K562 (cell line): ENCODE measurements around the gene LMBR1L. TPM values are rescaled to one million over a fixed set of nuclear protein-coding genes. Genes with fewer than 3 reads are reported as not detected.

ENCODE experiments used
- ASH1L ChIP-seq: fragments of 450-650 bp; IDR thresholded peaks from 2 replicates; pipeline ENCODE4 v1.6.1; 2018; ENCODE audit warnings: borderline replicate concordance, mild to moderate bottlenecking, low read depth; ENCODE audit not compliant: partially characterized antibody
- CBFA2T3 ChIP-seq: fragments of 450-650 bp; IDR thresholded peaks from 2 replicates; pipeline ENCODE4 v1.6.1; 2017
- CBX8 ChIP-seq: fragments of 200-600 bp; sonication (generic); IDR thresholded peaks from 2 replicates; pipeline ENCODE4 v1.6.1; 2012; ENCODE audit warnings: borderline replicate concordance, mixed run types, low read depth, mild to moderate bottlenecking, moderate library complexity, mixed read lengths, low read length, control low read depth, inconsistent platforms; ENCODE audit not compliant: poor library complexity, severe bottlenecking; ENCODE audit errors: extremely low read depth
- DIDO1 ChIP-seq: fragments of 450-650 bp; IDR thresholded peaks from 2 replicates; pipeline ENCODE4 v1.6.1; 2016; ENCODE audit warnings: low read depth, missing biosample characterization, missing genetic modification characterization
- ETV5 ChIP-seq: sonication (generic); formaldehyde crosslinking; IDR thresholded peaks from 2 replicates; pipeline ENCODE4 v1.4.0; 2020; ENCODE audit warnings: low read depth, mild to moderate bottlenecking, missing genetic modification reagents
- EWSR1 ChIP-seq: fragments of 450-650 bp; IDR thresholded peaks from 2 replicates; pipeline ENCODE4 v1.6.1; 2018; ENCODE audit warnings: borderline replicate concordance, mild to moderate bottlenecking, low read depth, moderate library complexity; ENCODE audit not compliant: partially characterized antibody
- IFI16 ChIP-seq: fragments of 250-450 bp; sonication (Bioruptor Pico); IDR thresholded peaks from 2 replicates; pipeline ENCODE4 v2.1.2; 2022; ENCODE audit warnings: mild to moderate bottlenecking, inconsistent platforms
- MCM3 ChIP-seq: fragments of 450-650 bp; IDR thresholded peaks from 2 replicates; pipeline ENCODE4 v1.6.1; 2016
- POLR2B ChIP-seq: fragments of 450-650 bp; IDR thresholded peaks from 2 replicates; pipeline ENCODE4 v1.6.1; 2018; ENCODE audit warnings: low read depth; ENCODE audit not compliant: partially characterized antibody
- PRPF4 ChIP-seq: fragments of 200-400 bp; formaldehyde crosslinking; IDR thresholded peaks from one replicate; pipeline ENCODE4 v1.6.1; 2017; ENCODE audit warnings: low read length, low read depth, mild to moderate bottlenecking; ENCODE audit not compliant: insufficient read depth, poor library complexity, severe bottlenecking
- TGIF2 ChIP-seq: sonication (generic); formaldehyde crosslinking; IDR thresholded peaks from 2 replicates; pipeline ENCODE4 v1.8.1; 2022; ENCODE audit warnings: mild to moderate bottlenecking, missing genetic modification reagents, moderate library complexity
- ZFP30 ChIP-seq: fragments of 250-450 bp; sonication (Bioruptor Pico); IDR thresholded peaks from 2 replicates; pipeline ENCODE4 v1.8.0; 2022; ENCODE audit warnings: moderate library complexity, mild to moderate bottlenecking, inconsistent platforms, borderline replicate concordance
- ZNF174 ChIP-seq: fragments of 250-450 bp; sonication (Bioruptor Pico); IDR thresholded peaks from 2 replicates; pipeline ENCODE4 v1.4.0; 2020; ENCODE audit warnings: mild to moderate bottlenecking
- ZNF778 ChIP-seq: fragments of 450-650 bp; formaldehyde crosslinking; IDR thresholded peaks from 2 replicates; pipeline ENCODE4 v1.4.0; 2020; ENCODE audit warnings: mild to moderate bottlenecking, moderate library complexity
- ZSCAN32 ChIP-seq: fragments of 450-650 bp; formaldehyde crosslinking; IDR thresholded peaks from 2 replicates; pipeline ENCODE4 v1.4.0; 2020; ENCODE audit warnings: mild to moderate bottlenecking, moderate library complexity
- polyA plus RNA-seq, 8 experiments: library from polyadenylated mRNA; depleted of rRNA in 4 of 8; stranded (reverse) in 5 of 8; unstranded in 3 of 8; fragments of >200 nt; fragmentation: Nextera tagmentation in 2 of 8; fragmentation: Illumina TruSeq in 1 of 8; extraction: Ambion mirVana in 2 of 8; extraction: Trizol in 1 of 8; gene quantifications; 2 replicates each; pipeline versions ENCODE4 v1.2.1 to v1.2.3, GENCODE V29; 2011 to 2014; ENCODE audit warnings: inconsistent platforms in 1 of 8, missing spikeins in 1 of 8
- total RNA-seq, 7 experiments: library from RNA; depleted of rRNA in 6 of 7; stranded (reverse); fragments of >200 nt in 6 of 7; fragmentation: Illumina TruSeq in 2 of 7; extraction: Trizol in 2 of 7; gene quantifications; 2 replicates each; pipeline versions ENCODE4 v1.2.1 to v1.2.3, GENCODE V29; 2011 to 2021; ENCODE audit warnings: low replicate concordance in 1 of 7
- TF ChIP-seq, protein P1 (sequence below): IDR thresholded peaks from 3 replicates; pipeline ENCODE4 v1.6.1; 2011; ENCODE audit warnings: borderline replicate concordance, mild to moderate bottlenecking, moderate library complexity; ENCODE audit not compliant: insufficient read length; ENCODE audit errors: extremely low read depth
- TF ChIP-seq, protein P2 (sequence below), 2 experiments: fragments of 450-650 bp in 1 of 2; sonication (generic) in 1 of 2; formaldehyde crosslinking; conservative IDR thresholded peaks; 2 replicates each; pipeline versions ENCODE4 v1.4.0 to v1.8.1; 2020 to 2022; ENCODE audit warnings: mild to moderate bottlenecking in 1 of 2, missing genetic modification reagents in 1 of 2
- TF ChIP-seq, protein P3 (sequence below), 2 experiments: IDR thresholded peaks; 2 replicates each; pipeline ENCODE4 v1.6.1; 2012; ENCODE audit warnings: improper control_type of control experiment in 2 of 2, low read depth in 2 of 2, low read length in 2 of 2, borderline replicate concordance in 1 of 2
- TF ChIP-seq, protein P4 (sequence below), 2 experiments: fragments of 200-800 bp in 1 of 2; sonication (Bioruptor generic) in 1 of 2; sonication (generic) in 1 of 2; formaldehyde crosslinking in 1 of 2; IDR thresholded peaks in 1 of 2; conservative IDR thresholded peaks in 1 of 2; 2 replicates each; pipeline versions ENCODE4 v1.5.0 to v1.6.1; 2016 to 2020; ENCODE audit warnings: missing compliant biosample characterization in 1 of 2, missing genetic modification characterization in 1 of 2, missing genetic modification reagents in 1 of 2

The LMBR1L gene
- total and polyA plus RNA-seq, 9 of the 15 experiments (the other 6 are each of a cell fraction or from before 2014, with no cell fraction given): 2.5 to 57.0 (median 31.1) TPM

DNA sequence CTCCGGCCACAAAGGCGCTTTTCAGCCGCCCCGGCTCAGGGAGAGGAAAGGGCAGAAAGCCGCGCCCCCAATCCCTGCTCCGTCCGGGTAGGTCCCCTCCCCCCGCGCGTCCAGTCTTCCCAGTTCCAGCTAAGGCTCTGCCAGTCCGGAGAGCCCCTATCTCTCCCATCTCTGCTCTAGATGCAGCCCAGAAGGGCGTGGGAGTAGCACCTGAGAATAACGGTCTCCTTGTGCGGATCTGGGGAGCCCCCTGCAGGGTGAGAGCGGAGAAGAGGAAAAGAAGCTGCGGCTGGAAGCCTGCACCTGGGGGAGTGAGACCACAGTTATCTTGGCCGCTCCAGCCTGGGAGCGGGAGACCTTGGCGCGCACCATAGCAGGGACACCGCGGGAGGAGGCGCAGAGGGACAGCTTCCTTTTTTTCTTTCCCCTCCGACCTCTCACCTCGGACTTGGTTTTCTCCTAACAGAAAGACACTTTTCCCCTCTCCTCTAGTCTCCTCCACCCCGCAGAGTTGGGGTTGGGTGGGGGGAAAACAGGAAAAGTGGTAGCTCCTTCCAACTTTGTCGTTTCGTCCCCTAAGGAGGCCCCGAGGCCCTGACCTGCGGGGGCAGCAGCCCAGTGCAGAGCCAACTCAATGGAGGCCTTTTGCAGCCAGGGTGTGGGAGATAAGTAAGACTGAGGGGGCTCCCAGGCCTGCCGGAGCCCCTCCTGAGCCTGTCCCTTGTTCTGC lies 18.4 kb downstream of the LMBR1L start (continued):
- TF ChIP-seq, protein P1, sequence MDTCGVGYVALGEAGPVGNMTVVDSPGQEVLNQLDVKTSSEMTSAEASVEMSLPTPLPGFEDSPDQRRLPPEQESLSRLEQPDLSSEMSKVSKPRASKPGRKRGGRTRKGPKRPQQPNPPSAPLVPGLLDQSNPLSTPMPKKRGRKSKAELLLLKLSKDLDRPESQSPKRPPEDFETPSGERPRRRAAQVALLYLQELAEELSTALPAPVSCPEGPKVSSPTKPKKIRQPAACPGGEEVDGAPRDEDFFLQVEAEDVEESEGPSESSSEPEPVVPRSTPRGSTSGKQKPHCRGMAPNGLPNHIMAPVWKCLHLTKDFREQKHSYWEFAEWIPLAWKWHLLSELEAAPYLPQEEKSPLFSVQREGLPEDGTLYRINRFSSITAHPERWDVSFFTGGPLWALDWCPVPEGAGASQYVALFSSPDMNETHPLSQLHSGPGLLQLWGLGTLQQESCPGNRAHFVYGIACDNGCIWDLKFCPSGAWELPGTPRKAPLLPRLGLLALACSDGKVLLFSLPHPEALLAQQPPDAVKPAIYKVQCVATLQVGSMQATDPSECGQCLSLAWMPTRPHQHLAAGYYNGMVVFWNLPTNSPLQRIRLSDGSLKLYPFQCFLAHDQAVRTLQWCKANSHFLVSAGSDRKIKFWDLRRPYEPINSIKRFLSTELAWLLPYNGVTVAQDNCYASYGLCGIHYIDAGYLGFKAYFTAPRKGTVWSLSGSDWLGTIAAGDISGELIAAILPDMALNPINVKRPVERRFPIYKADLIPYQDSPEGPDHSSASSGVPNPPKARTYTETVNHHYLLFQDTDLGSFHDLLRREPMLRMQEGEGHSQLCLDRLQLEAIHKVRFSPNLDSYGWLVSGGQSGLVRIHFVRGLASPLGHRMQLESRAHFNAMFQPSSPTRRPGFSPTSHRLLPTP: no peak
- TF ChIP-seq CBFA2T3 (peak; percentile 95), MCM3 (no peak), ASH1L (no peak), PRPF4 (no peak), DIDO1 (tag) (0 out of 2 replicates have a peak, but pooled peaks have one; percentile 57), CBX8 (no peak), ETV5 (CRISPR knock-in tag) (peak; percentile 84), ZNF174 (no peak), IFI16 (CRISPR knock-in tag) (no peak), ZNF778 (CRISPR knock-in tag) (no peak), TGIF2 (CRISPR knock-in tag) (peak; percentile 30; the same call in 1 of the 2 replicates), ZFP30 (CRISPR knock-in tag) (no peak), EWSR1 (no peak), ZSCAN32 (CRISPR knock-in tag) (no peak), POLR2B (no peak)
- TF ChIP-seq, protein P2, sequence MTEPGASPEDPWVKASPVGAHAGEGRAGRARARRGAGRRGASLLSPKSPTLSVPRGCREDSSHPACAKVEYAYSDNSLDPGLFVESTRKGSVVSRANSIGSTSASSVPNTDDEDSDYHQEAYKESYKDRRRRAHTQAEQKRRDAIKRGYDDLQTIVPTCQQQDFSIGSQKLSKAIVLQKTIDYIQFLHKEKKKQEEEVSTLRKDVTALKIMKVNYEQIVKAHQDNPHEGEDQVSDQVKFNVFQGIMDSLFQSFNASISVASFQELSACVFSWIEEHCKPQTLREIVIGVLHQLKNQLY (CRISPR knock-in tag; conservative IDR thresholded peaks at IDR 0.05): no peak
- TF ChIP-seq, protein P3, sequence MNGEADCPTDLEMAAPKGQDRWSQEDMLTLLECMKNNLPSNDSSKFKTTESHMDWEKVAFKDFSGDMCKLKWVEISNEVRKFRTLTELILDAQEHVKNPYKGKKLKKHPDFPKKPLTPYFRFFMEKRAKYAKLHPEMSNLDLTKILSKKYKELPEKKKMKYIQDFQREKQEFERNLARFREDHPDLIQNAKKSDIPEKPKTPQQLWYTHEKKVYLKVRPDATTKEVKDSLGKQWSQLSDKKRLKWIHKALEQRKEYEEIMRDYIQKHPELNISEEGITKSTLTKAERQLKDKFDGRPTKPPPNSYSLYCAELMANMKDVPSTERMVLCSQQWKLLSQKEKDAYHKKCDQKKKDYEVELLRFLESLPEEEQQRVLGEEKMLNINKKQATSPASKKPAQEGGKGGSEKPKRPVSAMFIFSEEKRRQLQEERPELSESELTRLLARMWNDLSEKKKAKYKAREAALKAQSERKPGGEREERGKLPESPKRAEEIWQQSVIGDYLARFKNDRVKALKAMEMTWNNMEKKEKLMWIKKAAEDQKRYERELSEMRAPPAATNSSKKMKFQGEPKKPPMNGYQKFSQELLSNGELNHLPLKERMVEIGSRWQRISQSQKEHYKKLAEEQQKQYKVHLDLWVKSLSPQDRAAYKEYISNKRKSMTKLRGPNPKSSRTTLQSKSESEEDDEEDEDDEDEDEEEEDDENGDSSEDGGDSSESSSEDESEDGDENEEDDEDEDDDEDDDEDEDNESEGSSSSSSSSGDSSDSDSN (IDR thresholded peaks at IDR 0.05; ENCODE audit: borderline replicate concordance in 1 of 2, low read depth in 2 of 2, low read length in 2 of 2): peak; percentile 82 to 97
- TF ChIP-seq, protein P4, sequence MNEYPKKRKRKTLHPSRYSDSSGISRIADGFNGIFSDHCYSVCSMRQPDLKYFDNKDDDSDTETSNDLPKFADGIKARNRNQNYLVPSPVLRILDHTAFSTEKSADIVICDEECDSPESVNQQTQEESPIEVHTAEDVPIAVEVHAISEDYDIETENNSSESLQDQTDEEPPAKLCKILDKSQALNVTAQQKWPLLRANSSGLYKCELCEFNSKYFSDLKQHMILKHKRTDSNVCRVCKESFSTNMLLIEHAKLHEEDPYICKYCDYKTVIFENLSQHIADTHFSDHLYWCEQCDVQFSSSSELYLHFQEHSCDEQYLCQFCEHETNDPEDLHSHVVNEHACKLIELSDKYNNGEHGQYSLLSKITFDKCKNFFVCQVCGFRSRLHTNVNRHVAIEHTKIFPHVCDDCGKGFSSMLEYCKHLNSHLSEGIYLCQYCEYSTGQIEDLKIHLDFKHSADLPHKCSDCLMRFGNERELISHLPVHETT (CRISPR knock-in tag; conservative IDR thresholded peaks at IDR 0.05 in 1 of 2, IDR thresholded peaks at IDR 0.05 in 1 of 2): peak in 1 of 2 experiments; percentile 89; a peak in 2 of 4 replicates
